OCI-LY1 (cell line): ENCODE measurements around the gene PDE4D.

Experiments used
- H2AFZ ChIP-seq: fragments of 200-600 bp; sonication (generic), shearing (Covaris generic); 2 replicates; pipeline ENCODE4 v1.6.0; 2014; ENCODE audit warnings: antibody characterized with exemption, mild to moderate bottlenecking, low read length
- H3F3A ChIP-seq: fragments of 200-600 bp; sonication (generic), shearing (Covaris generic); 2 replicates; pipeline ENCODE4 v1.6.0; 2014; ENCODE audit warnings: mild to moderate bottlenecking, antibody characterized with exemption, low read length, moderate library complexity; ENCODE audit not compliant: insufficient read depth
- H3K27ac ChIP-seq: fragments of 200-600 bp; sonication (generic); 2 replicates; pipeline ENCODE4 v1.5.1; 2014; ENCODE audit warnings: low read length, mixed run types, mild to moderate bottlenecking, low read depth; ENCODE audit not compliant: poor library complexity, severe bottlenecking
- H3K27me3 ChIP-seq: fragments of 200-600 bp; sonication (generic); 2 replicates; pipeline ENCODE4 v1.6.0; 2014; ENCODE audit warnings: antibody characterized with exemption, mild to moderate bottlenecking, low read length, moderate library complexity; ENCODE audit not compliant: insufficient read depth
- H3K36me3 ChIP-seq: fragments of 200-600 bp; sonication (generic); 2 replicates; pipeline ENCODE4 v1.6.1; 2014; ENCODE audit warnings: mild to moderate bottlenecking, antibody characterized with exemption, low read length, moderate library complexity, mixed read lengths; ENCODE audit not compliant: insufficient read depth
- H3K4me1 ChIP-seq: fragments of 200-600 bp; sonication (generic); 2 replicates; pipeline ENCODE4 v1.5.1; 2014; ENCODE audit warnings: mild to moderate bottlenecking, low read length, moderate library complexity; ENCODE audit not compliant: insufficient read depth, severe bottlenecking
- H3K4me2 ChIP-seq: fragments of 200-600 bp; sonication (generic), shearing (Covaris generic); 2 replicates; pipeline ENCODE4 v1.6.1; 2014; ENCODE audit warnings: low read length
- H3K4me3 ChIP-seq: fragments of 200-600 bp; sonication (generic); 2 replicates; pipeline ENCODE4 v1.5.1; 2014; ENCODE audit warnings: low read length, low read depth, mild to moderate bottlenecking, mixed read lengths; ENCODE audit not compliant: poor library complexity, severe bottlenecking
- H3K79me2 ChIP-seq: fragments of 200-600 bp; shearing (Covaris generic); 2 replicates; pipeline ENCODE4 v1.6.1; 2016; ENCODE audit warnings: mixed run types, low read length, mixed read lengths; ENCODE audit not compliant: insufficient read depth
- H3K9ac ChIP-seq: fragments of 200-600 bp; sonication (generic), shearing (Covaris generic); 2 replicates; pipeline ENCODE4 v1.6.1; 2014; ENCODE audit warnings: mild to moderate bottlenecking, low read length, mixed read lengths
- H3K9me2 ChIP-seq: fragments of 200-600 bp; sonication (generic), shearing (Covaris generic); 2 replicates; pipeline ENCODE4 v1.6.1; 2014; ENCODE audit warnings: low read depth, mild to moderate bottlenecking, low read length, mixed read lengths
- H3K9me3 ChIP-seq: fragments of 200-600 bp; shearing (Covaris generic); 2 replicates; pipeline ENCODE4 v1.6.1; 2014; ENCODE audit warnings: low read length, mixed read lengths
- H4K20me1 ChIP-seq: fragments of 200-600 bp; sonication (generic), shearing (Covaris generic); 2 replicates; pipeline ENCODE4 v1.6.0; 2016; ENCODE audit warnings: mild to moderate bottlenecking, low read length; ENCODE audit not compliant: insufficient read depth
- CTCF ChIP-seq: fragments of 200-600 bp; sonication (generic), shearing (Covaris generic); IDR thresholded peaks from 2 replicates; pipeline ENCODE4 v1.5.1; 2017; ENCODE audit warnings: mild to moderate bottlenecking, antibody characterized with exemption, low read length, moderate library complexity, mixed read lengths
- EZH2 ChIP-seq: fragments of 200-600 bp; sonication (generic), shearing (Covaris generic); IDR thresholded peaks from 2 replicates; pipeline ENCODE4 v1.8.0; 2017; ENCODE audit warnings: borderline replicate concordance, mixed run types, mild to moderate bottlenecking, antibody characterized with exemption, low read length, moderate library complexity, mixed read lengths

Gene PDE4D

GRCh38 chr5:59501316-59501715, 392.2 kb downstream of the PDE4D start:
- Histone ChIP-seq H4K20me1 (no peaks in the 10 kb centered on the region), H3K9me2 (no peaks in the 10 kb centered on the region), H3K36me3 (no peaks in the 10 kb centered on the region), H3F3A (no peaks in the 10 kb centered on the region), H3K79me2 (no peaks in the 10 kb centered on the region), H3K4me3 (no peak overlapping the region), H2AFZ (no peak overlapping the region), H3K9ac (no peak overlapping the region), H3K9me3 (no peaks in the 10 kb centered on the region), H3K4me1 (no peaks in the 10 kb centered on the region), H3K27ac (no peak overlapping the region), H3K4me2 (no peak overlapping the region), H3K27me3 (no peaks in the 10 kb centered on the region)
- no peak for TF ChIP-seq EZH2
- no peak for TF ChIP-seq CTCF

- H3K27me3 ChIP-seq, result no peaks in the 10 kb centered on the region
- no peaks in the 10 kb centered on the region for H3K9me2 ChIP-seq
- H3K27ac ChIP-seq, result no peak overlapping the region
- no peak for TF ChIP-seq CTCF
- no peak for TF ChIP-seq EZH2
- H3K4me1 ChIP-seq, result no peaks in the 10 kb centered on the region
- H4K20me1 ChIP-seq, result no peaks in the 10 kb centered on the region
- H3K4me2 ChIP-seq, result no peak overlapping the region
- H2AFZ ChIP-seq, result no peak overlapping the region
- H3F3A ChIP-seq, result no peaks in the 10 kb centered on the region
- H3K9me3 ChIP-seq, result no peaks in the 10 kb centered on the region
- no peaks in the 10 kb centered on the region for H3K36me3 ChIP-seq
- H3K4me3 ChIP-seq, result no peak overlapping the region
- no peak overlapping the region for H3K9ac ChIP-seq
- no peaks in the 10 kb centered on the region for H3K79me2 ChIP-seq
Observed at GRCh38 chr5:59500014-59500413, 393.5 kb downstream of the PDE4D start.

GRCh38 chr5:59497207-59497606, 396.3 kb downstream of the PDE4D start:
- H3F3A ChIP-seq, result no peaks in the 10 kb centered on the region
- H3K9ac ChIP-seq, result no peak overlapping the region

More at GRCh38 chr5:59497207-59497606, 396.3 kb downstream of the PDE4D start:
- Histone ChIP-seq H3K79me2 (no peaks in the 10 kb centered on the region), H3K9me2 (no peaks in the 10 kb centered on the region), H3K27me3 (no peaks in the 10 kb centered on the region), H2AFZ (no peak overlapping the region), H3K9me3 (no peaks in the 10 kb centered on the region), H3K4me2 (no peak overlapping the region), H3K4me1 (no peaks in the 10 kb centered on the region), H3K4me3 (no peak overlapping the region), H4K20me1 (no peaks in the 10 kb centered on the region), H3K27ac (no peak overlapping the region), H3K36me3 (no peaks in the 10 kb centered on the region)
- TF ChIP-seq EZH2 (no peak), CTCF (no peak)
